ENCODE data around the gene TIMM44. TPM values are rescaled to one million over a fixed set of nuclear protein-coding genes. Genes with fewer than 3 reads are reported as not detected.
"Not testable (repeated sequence)": the region's sequence is repeated elsewhere in the genome, so short reads cannot be mapped to it uniquely, and the experiment has no call there.

Gene TIMM44
- total RNA-seq, 1 donor from 2014 or later, result 43.8 TPM

DNA sequence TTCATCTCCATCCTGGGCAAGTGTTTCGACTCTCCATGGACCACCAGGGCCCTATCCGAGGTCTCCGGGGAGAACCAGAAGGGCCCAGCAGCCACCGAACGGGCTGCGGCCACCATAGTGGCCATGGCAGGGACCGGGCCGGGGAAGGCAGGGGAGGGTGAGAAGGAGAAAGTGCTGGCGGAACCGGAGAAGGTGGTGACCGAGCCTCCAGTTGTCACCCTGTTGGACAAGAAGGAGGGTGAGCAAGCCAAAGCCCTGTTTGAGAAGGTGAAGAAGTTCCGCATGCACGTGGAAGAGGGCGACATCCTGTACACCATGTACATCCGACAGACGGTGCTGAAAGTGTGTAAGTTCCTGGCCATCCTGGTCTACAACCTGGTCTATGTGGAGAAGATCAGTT lies 44.5 kb downstream of the TIMM44 start:
- no peak for ATAC-seq

DNA sequence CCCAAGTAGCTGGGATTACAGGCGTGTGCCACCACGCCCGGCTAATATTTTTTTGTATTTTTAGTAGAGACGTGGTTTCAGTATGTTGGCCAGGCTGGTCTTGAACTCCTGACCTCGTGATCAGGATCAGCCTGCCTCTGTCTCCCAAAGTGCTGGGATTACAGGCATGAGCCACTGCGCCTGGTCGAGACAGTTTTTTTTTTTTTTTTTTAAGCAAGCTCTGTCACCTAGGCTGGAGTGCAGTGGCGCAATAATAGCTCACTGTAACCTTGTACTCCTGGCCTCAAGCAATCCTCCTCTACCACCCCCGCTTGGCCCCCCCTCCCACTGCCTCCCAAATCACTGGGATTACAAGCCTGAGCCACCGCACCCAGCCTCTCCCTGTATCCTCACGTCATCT lies 46.2 kb downstream of the TIMM44 start:
- peak; percentile 66 for ATAC-seq

- ATAC-seq, result no peak
Observed at GRCh38 chr19:7895565-7895964, 47.9 kb downstream of the TIMM44 start.

DNA sequence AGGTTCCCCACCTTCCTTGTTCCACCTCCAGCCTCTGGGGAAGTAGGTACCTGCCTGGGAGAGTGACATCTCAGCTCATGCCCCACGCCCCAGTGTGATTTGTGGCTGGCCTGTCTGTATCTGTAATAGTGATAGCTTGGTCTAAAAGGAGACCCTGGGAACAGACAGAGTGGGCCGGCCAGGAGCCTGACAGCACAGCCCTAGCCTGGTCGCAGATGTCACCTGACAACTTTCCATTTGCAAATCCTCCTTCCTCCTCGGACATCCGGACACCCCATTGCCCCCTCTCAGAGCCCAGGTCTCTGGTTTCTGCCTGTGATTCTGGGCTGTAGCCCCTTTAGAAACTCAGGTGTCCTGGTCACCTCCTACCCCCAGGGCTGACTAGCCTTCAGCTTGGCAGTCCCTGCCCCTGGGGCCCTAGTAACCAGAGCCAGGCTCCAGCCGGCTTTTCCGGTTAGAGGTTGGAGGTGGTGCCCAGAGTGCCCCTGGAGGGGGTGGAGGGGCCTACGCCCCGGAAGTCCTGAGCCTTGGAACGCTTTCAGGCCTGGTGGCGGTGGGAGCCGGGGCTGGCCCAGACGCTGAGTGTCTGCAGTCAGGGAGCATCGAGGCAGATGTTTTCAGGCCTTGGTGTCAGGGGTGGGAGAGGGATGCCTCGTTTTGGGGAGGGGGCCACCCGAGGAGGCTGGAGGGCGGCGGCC lies 48.7 kb downstream of the TIMM44 start:
- ATAC-seq, result peak; percentile 78

DNA sequence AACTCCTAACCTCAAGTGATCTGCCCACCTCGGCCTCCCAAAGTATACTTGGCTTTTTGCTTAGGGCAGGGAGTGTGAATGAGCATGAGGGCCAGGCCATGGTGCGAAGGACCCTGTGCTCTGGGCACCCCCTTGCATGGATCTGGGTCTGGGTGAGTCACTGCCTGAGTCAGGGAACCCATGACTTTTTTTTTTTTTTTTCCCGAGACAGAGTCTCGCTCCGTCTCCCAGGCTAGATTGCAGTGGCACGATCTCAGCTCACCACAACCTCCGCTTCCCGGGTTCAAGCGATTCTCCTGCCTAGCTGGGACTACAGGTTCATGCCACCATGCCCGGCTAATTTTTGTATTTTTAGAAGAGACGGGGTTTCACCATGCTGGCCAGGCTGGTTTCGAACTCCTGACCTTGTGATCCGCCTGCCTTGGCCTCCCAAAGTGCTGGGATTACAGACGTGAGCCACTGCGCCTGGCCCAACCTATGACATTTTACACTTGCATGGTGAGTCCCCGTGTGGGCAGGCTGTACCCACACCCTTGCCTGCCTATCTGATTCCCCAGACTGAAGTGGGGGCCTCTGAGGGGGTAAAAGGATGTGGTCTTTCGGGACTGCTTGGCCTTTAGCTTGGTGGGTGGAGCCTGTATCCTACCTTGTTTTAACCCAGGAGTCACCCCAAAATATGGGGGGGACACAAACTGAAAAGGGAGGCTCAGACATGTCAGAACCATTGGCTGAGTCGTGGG lies 49.9 kb downstream of the TIMM44 start:
- ATAC-seq, result not testable (repeated sequence)

- peak; percentile 11 for ATAC-seq
Observed at GRCh38 chr19:7888826-7889217, 54.6 kb downstream of the TIMM44 start.

DNA sequence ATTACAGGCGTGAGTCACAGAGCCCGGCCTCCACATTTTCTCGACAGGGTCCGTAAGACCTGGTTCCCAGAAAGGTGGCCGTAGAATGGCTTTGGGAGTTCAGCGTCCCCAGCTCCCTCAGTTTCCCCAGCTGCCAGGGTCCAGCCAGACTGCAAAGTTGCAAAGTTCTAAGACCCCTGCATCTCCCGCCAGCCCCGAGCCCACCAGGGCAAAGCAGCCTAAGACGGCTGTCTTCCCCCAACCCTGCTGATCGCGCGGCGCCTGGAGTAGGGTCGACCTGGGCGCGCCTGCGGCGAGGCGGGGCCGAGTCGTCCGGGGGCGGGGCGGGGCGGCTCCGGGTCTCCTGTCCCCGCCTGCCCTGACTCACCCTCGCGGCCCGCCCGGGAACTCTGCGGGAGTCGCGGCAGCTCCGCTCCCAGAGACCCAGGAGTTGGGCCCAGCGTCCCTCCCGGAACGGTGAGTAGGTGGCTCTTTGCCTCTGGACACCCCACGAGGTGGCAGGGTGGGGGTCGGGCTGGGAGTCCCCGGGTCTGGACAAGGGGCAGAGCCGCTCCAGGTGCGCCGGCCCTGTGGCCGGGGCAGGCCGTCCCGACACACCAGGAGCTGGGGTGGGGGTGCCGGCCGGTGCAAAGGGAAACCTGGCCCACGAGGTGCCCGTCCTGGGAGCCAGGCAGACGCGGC lies 55.2 kb downstream of the TIMM44 start, which contains the start of gene LRRC8E:
TSS of gene LRRC8E (plus strand) at position 366 of the 681 bp plus-strand sequence. CDS start 7,094 bp downstream, outside the sequence.
- peak; percentile 90 for ATAC-seq

- ATAC-seq, result no peak
Observed at GRCh38 chr19:7887408-7888144, 55.9 kb downstream of the TIMM44 start.

GRCh38 chr19:7885818-7886217 lies 57.6 kb downstream of the TIMM44 start:
- no peak for ATAC-seq

- no peak for ATAC-seq
Observed at GRCh38 chr19:7883796-7884570, 59.5 kb downstream of the TIMM44 start.

DNA sequence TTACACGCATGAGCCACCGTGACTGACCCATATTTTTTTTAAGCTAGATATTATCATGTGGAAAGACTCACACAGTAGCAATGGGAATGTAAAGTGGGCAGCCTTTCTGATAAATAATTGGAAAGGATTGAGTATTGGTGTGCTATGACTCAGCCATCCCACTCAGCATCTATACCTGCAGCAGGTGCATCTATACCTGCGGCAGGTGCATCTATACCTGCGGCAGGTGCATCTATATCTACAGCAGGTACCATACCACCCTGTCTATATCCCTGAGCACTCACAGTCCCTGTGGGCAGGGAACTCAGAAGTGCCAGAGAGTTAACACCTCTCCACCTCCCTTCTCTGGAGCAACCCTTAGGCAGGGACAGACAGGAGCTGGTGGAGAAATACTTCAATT lies 60.4 kb downstream of the TIMM44 start:
- ATAC-seq, result no peak

- no peak for ATAC-seq
Observed at GRCh38 chr19:7881910-7882309, 61.6 kb downstream of the TIMM44 start.

- ATAC-seq, result no peak
Observed at GRCh38 chr19:7879836-7880235, 63.6 kb downstream of the TIMM44 start.

DNA sequence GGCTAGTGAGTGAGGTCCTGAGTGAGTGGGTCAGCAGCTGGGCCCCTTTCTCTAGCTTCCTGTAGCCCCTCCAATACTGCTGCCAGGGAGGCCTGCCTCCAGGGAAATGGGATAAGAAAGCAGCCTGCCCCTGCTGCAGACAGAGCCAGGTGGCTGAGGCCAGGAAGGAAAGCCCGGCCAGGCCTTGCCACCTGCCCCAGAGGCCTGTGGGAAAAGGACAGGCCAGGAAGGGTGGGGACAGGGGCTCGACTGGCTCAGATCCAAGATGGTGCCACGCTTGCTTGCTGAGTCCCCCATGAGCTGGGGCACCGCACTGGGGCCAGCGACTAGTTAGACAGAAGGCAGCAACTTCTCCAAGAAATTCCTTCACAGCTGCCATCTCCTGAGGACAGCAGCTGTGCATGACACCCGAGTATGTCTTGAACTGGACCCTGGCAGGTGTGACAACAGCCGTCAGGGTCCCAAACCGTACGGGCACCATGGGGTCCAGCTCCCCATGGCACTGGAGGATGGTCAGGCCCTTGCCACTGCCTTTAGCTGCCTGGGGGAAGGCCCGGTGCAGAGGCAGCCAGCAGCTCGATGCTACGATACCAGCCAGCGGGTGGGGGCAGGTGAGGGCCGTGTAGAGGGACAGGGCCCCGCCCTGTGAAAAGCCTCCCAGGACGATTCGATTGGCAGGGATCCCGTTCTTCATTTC lies 64.2 kb downstream of the TIMM44 start:
- no peak for ATAC-seq

GRCh38 chr19:7877249-7877836 lies 66.1 kb downstream of the TIMM44 start:
- ATAC-seq, result no peak

Other genes with a start within 250 kb of the TIMM44 start
- gene FCER2, start 241.5 kb downstream of the TIMM44 start, total RNA-seq, result 0.20 TPM
- not detected for gene CLEC4G, start 211.6 kb downstream of the TIMM44 start, total RNA-seq
- 0.32 TPM for gene CD209, start 196.1 kb downstream of the TIMM44 start, total RNA-seq
- gene CLEC4M, start 180.4 kb downstream of the TIMM44 start, total RNA-seq, result not detected
- gene EVI5L, start 113.4 kb downstream of the TIMM44 start, total RNA-seq, result 9.6 TPM
- 0.04 TPM for gene PRR36, start 69.3 kb downstream of the TIMM44 start, total RNA-seq
- 11.6 TPM for gene LRRC8E, start 55.2 kb downstream of the TIMM44 start, total RNA-seq
- gene MAP2K7, start 39.8 kb downstream of the TIMM44 start, total RNA-seq, result 15.4 TPM
- 0.72 TPM for gene TGFBR3L, start 28.8 kb downstream of the TIMM44 start, total RNA-seq
- gene SNAPC2, start 23.3 kb downstream of the TIMM44 start, total RNA-seq, result 7.9 TPM
- gene CTXN1, start 17.5 kb downstream of the TIMM44 start, total RNA-seq, result not detected
- 48.7 TPM for gene ELAVL1, start 62.0 kb upstream of the TIMM44 start, total RNA-seq
- not detected for gene CCL25, start 109.1 kb upstream of the TIMM44 start, total RNA-seq
- 0.16 TPM for gene FBN3, start 205.9 kb upstream of the TIMM44 start, total RNA-seq

All from esophagus mucosa (tissue), 1 donor.